GM18873 (cell line): ENCODE measurements around the gene SMTNL1.

Experiments
- ATAC-seq: cut with Tn5 transposase; IDR thresholded peaks from one replicate; pipeline ENCODE4 v1.9.1; 2021; ENCODE audit warnings: mild to moderate bottlenecking, moderate library complexity, moderate number of reproducible peaks; ENCODE audit not compliant: unreplicated experiment, low FRiP score

SMTNL1 gene, protein sequence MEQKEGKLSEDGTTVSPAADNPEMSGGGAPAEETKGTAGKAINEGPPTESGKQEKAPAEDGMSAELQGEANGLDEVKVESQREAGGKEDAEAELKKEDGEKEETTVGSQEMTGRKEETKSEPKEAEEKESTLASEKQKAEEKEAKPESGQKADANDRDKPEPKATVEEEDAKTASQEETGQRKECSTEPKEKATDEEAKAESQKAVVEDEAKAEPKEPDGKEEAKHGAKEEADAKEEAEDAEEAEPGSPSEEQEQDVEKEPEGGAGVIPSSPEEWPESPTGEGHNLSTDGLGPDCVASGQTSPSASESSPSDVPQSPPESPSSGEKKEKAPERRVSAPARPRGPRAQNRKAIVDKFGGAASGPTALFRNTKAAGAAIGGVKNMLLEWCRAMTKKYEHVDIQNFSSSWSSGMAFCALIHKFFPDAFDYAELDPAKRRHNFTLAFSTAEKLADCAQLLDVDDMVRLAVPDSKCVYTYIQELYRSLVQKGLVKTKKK

DNA sequence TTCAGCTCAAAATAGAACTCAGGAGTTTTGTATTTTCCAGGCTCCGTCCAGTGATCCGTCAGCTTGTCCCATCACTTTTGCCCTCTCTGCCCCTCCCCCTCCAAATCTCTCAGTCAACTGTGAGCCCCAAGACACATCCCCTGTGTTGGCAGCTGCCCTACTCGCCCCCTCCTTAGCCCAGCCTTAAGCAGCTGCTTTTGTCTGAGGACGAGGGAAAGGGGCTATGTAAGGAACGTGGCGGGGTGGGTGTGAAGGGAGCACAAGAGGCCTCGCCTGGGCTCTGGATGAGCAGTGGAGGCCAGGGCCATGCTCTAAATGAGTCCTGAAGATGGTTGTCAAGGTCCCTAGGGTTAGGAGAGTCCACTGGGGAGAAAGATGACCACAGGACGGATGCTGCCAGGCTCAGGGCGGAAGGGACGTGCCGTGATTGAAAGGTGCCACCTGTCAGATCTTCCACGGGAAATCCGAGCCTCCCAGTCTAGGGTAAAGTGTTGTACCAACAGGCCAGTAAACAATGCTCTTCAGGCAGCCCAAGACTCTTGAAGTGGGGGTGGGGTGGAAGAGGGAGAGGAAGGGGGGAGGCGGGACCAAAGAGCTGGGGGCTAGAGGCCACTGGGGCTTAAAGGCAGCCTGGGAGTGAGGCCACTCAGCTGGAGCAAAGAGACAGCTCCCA is at the start of gene SMTNL1:
Gene SMTNL1, plus strand, starts transcription at position 649 of the 673 bp plus-strand sequence. CDS start 5,048 bp downstream, outside the sequence.
- no peak for ATAC-seq

DNA sequence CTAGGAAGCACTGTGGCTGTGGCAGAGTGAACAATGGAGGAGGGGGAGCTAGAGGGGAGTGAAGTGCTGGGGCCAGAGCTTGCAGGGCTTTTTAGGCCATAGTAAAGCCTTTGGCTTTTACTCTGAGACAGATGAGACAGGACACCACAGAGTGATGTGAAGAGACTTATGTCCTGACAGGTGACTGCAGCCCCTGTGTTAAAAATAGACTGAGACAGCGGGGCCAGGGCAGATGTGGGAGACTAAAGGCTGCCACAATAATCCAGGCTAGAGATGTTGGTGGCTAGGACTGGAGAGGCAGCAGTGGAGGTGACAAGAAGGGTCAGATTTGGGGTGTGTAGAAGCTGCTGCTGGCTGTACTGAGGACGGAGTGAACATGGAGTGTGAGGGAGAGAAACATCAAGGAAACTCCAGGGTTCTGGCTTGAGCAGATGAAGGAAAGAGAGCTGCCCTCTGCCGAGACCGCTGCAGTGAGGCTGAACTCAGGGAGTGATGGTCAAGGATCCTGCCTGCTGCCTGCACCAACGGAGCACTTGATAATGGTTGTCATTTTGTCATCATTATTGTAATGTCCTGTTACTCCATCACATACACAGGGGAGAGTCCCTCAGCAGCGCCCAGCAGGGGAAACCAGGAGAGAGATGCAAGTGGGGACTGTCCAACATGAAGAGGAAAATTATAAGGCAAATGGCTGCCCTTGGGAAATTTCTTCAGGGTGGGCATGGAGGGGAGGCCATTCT is 49.3 kb upstream of the SMTNL1 start:
- ATAC-seq = no peak

DNA sequence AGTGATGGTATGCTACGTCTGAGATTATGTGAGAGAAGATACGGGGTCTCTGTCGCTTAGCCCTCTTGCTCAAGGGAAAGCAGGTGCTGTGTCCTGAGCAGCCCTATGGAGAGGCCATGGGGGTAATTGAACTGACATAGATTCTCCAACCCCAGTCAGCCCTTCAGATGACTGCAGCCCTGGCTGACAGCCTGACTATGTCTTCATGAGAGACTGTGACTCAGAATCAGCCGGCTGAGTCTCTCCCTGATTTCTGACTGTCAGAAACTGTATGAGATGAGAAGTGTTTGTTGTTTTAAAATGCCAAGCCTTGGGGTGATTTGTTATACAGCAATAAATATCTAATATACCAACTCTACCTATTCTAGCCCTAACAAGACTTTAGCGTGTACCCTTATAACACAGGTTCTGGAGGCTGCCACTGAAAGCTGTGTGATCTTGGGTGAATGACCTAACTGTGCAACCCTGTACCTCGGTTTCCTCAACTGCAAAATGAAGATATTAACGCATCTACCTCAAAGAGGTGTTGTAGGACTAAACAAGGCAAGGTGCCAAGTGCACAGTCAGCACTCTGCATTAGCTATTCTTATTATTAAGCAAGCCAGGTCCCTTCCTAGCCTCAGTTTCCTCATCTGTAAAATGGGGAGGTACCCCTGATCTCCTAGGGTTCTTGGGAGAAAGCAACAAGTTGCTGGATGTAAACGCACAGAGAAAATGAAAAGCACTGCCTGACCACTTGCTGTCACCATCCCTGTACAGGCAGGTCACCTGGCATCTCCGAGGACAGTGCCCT is 46.7 kb upstream of the SMTNL1 start:
- ATAC-seq = no peak

DNA sequence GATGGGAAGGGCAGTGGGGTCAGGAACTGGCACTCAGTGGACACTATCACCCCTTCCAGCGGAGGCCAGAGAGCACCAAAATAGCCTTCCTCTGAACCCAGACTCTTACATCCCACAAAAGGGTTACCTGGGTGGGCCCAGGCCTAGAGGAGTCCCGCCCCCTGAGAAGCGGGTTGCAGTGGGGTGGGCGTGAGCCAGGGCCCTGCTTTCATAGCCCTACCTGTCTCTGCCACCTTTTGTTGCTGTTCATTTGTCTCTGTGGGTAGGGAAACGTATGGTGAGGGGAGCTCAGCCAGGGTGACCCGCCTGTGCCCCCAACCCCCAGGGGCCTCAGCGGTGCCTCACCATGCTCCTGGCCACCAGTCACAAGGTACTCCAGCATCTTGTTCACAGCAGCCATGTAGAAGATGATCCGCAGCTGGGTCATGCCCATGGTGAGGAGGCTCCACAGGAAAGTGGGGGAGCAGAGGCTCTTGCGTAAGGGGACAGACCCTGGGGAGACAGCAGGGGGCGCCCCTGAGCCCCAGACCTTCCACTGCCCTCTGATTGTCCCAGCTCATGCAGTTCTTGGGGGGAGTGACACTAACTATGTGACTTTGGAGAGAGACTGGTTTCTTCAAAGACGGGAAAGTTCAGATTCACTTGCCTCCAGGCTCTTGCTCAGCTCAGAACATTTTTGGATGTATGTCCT is 45.9 kb upstream of the SMTNL1 start:
- no peak for ATAC-seq

DNA sequence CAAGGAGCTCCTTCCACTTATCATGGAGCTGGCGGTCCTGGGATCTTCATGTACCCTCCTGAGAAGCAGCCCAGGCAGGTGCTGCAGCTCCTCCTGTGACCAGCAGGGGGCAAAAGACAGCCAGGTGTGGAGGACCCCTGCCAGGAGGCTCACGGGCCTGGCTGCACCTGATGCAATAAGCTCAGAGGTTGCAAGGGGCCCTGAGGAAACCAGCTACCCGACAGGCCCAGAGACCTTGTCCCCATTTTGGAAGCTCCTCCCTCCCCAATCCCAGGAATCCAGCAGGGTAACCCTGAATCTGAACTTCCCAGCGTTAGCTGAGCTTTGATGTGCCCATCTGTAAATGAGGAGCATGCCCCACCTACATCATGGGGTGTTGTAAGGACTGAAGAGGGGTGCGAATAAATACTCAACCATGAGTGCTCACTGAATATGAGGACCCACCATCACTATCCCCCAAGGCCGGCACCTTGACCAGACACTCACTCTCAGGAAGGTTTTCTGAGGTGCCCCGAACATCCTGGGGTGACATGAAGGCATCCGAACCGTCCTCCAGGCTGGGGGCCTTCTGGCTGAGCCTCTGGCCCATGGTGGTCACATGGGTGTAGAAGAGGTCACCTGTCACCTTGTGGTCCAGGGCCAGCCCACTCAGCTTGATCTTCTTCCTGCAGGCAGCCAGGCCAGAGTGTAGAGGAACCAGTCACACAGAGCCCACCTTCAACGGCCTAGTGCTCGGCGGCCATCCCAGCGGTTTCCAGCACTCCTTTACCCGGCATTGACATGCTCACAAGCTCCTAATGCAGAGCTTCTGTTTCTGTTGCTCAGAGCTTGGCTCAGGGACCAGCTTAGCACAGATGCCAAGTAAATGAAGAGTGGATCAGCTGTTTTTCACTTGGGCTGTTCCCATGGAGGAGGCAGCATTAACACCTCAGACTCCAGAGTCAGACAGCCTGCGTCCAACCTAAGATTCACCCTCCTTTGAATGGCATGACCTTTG is 43.6 kb upstream of the SMTNL1 start:
- no peak for ATAC-seq

DNA sequence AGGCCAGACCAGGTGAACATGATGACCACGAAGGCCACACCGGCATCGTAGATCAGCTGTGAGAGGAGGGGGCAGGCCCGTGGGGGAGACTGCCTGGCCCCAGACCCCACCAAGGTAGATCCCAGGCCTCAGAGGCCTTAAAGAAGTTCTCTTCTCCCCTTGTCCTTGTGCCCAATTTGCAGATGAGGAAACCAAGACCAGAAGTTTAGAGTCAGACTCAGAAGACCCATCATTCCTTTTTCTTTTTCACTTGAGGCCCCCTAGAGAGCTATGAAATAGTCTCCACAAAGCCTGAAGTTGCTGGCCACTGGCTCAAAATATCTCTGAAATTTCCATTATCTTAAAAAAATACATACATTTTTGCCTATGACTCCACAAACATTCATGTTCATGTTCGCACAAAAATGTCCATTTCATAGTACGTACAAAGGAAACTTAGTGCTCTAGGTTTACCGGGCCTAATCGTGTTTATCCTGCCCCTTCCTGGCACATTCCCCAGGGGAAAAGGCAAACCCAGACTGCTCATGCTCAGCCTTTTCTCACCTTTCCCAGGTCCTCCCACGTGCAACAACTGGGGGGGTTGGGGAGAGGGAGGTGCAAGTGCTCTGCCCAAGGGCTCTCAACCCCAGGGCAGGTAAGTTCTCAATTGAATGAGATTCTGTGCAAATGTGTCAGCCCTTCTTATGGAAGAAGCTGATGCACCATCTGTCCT is 41.1 kb upstream of the SMTNL1 start:
- no peak for ATAC-seq

DNA sequence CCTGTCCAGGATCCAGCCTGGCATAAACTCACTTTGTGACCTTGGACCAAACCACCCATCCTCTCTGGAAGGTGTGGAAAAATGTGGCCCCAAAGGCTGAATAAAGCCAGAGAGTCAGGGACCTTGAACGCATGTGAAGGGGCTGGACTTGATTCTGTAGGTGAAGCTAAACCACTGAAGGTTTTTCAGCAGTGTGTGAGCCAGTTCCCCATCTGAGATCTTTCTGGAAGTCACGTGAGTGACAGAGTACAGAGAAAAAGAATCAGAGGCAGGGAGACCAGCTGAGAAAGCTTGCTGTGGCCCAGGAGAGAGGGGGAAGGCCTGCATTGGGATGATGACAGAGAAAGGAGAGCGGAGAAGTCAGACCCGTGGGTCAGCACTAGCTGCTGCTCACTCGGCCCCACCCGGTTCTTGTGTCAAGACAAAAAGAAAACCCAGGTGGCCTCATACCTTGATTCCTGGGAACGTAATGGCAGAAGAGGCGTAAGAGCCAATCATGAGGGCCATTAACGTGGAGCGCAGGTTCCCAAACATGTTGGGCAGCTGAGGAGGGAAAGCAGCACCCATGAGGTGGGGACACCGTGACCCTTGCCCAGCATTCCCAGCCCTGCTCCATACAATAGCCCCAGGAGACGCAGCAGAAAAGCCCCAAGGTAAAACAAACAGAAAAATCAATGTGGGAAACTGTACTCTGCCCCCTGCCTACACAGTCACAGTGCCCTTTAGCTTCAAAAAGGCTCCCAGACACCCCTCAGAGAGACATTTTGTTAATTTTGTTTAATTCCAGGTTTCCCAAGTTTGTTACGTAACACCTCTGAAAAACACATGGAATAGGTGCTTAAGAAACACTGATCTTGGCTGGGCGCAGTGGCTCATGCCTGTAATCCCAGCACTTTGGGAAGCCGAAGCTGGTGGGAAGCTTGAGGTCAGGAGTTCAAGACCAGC is 39.8 kb upstream of the SMTNL1 start:
- no peak for ATAC-seq

DNA sequence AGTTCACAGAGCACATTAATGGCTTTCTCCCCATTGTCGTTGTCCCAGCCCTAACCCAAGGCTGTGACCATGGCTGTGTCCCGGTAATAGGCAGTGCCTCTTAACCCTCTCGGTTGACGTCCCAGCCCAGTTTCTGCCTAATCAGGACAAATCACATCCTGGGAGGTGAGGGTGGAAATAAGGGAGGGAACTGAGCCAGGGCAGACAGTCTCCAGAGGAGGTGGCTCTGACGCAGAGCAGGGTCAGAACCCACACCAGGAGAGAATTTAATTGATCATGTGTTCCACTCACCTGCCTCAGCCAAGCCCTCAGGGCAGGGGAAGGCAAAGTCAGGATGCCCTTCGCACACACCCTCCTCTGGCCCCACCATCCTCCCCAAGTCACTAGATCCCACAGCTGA is 38.9 kb upstream of the SMTNL1 start:
- ATAC-seq = no peak

DNA sequence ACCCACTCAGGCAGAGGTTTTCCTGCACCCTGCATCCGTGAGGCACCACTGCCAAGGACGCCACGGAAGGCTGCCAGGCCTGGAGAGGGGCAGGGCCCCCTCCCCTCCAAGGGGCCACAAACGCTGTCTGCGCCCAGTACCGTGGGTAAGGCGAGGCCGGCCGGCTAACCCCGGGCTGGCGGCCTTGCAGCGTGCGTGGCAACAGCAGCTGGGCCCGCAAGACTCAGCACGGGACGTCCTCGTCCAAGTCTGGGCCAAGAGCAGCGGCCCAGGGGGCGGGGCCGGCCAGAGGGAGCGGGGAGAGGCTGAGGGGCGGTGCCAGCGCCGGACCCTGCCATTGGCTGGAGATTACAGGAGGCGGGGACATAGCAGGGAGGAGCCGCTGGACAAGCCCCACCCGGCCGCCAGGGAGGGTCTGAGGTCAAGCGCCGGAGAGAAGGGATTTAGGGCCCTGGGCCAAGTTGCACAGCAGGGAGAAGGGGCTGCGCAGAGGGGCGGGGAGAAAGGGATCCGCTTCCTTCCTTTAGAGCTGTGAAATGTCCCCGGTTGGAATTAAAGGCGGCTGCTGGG is 37.9 kb upstream of the SMTNL1 start:
- no peak for ATAC-seq

DNA sequence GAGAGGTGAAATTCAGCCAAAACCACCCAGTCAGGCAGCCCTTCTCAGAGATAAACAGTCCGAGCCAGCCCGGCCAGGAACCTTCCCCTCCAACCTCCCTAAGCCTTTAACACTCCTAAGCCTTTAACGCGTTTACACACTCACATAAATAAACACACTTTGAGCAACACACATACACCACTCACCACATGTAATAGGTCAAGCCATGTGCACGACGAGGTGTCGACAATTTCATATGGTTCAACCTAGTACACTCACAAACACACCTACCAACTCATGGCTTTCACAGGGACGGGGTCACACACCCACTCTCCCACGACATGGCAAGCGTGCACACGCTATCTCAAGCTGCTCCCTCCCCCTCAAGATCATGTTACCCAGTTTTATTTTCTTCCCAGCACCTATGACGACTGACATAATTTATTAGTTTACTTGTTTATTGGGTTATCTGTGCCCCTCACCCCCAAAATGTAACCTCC is 37.4 kb upstream of the SMTNL1 start:
- no peak for ATAC-seq

DNA sequence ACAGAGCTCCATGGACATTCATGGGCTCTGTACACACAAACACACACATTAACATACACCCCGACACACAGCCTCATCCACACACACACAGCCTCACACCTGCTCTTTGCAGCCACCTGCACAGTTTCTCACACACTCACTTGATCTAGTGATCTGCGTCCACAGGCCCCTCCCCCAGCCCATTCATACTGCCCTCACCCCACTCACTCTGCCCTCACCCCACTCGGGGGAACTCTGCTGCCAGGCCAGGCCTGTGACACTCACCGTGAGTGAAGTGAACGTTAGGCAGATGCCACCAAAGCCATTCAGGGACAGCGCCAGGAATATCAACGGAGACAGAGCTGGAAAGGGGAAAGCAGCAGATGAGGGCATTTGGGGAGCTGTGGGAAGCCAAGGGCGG is 36.9 kb upstream of the SMTNL1 start:
- no peak for ATAC-seq

DNA sequence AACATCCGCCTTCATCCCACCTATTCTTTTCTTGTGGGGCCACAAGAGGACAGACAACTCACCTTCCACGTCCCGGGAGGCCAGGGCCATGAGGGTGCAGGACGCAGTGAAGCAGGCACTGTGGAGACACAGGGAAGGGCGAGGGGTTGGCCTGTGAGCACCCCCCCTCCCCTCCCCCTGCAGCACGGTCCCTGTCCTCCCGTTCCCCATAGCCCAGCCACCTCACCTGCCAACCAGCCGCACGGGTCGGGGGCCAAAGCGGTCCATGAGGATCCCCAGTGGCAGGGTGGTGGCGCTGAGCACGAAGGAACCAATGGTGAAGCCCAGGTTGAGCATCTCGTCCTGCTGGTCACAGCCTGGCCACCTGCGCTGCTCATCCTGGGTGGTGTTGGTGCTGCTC is 36.5 kb upstream of the SMTNL1 start:
- ATAC-seq = no peak

DNA sequence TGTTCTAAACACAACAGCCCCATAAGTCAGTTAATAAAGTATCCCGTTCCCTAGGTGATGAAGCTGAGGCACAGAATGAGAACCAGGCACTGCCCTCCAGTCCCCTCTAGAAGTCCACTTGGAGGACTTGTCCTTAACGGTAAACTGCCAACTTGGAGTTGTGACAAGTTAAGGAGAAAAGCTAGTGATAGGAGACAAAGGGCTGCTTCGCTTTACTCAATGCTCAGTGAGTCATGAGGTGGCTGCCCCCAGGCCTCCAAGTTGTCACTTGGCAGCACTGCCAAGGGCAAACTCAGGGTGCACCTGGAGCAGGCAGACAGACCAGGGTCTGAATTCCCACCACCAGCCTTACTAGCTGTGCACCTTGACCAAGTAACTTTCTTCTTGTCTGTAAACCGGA is 35.4 kb upstream of the SMTNL1 start:
- ATAC-seq = no peak

DNA sequence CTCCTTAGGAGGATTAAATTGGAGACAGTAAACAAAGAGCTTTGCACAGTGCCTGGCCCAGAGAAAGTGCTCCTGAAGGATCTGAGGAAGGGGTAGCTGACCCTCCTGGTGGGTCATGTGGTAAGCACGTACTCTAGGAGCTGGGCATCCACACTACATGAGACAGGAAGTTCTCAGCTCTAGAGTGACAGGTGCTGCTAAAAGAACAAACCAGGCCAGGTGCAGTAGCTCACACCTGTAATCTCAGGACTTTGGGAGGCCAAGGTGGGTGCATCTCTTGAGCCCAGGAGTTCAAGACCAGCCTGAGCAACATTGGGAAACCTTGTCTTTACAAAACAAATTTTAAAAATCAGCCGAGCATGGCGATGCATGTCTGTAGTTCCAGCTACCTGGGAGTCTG is 35.0 kb upstream of the SMTNL1 start:
- no peak for ATAC-seq

DNA sequence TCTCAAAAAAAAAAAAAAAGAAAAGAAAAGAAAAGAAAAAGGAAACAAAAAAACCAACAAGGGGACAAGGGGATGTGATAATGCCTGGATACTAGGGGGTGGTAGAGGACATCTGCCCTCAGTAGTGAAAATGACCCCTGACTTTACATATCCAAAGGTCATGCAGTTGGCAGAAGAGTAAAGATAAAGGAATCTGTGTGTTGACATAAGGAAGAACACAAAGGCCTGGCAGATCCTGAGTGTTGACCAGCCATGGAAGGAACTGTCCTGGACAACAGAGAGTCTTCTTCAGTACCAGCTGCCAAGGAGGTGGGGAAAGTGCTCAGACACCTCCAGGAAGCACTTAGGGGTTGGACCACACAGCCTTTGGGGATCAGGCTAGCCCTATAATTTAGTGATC is 34.5 kb upstream of the SMTNL1 start:
- ATAC-seq = no peak

DNA sequence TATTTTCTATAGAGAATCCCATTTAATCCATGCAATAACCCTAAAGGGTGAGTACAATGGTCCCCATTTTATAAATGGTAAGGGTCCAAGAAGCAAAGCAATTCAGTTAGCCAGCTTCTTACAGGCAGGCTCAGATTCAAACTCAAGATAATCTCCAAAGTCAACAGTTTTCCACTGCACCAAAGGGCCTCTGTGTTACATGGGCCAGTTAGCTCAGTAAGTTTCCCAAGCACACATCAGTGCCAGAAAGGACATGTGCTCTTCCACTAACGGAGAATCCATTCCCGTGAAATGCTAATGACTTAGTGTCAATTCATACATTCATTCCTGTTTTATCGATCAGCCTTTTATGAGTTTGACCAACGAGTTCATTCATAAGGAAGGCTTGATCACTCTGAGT is 32.9 kb upstream of the SMTNL1 start:
- no peak for ATAC-seq
